ENCODE measurements around the gene PRPS1. TPM values are rescaled to one million over a fixed set of nuclear protein-coding genes. Genes with fewer than 3 reads are reported as not detected.
"Not testable (repeated sequence)": the region's sequence is repeated elsewhere in the genome, so short reads cannot be mapped to it uniquely, and the experiment has no call there.

Gene PRPS1
- total and polyA plus RNA-seq, 2 donors (not counting 1 experiment from before 2014, with no cell fraction given): 17.0 to 104 TPM

GRCh38 chrX:107662824-107663223 lies 34.5 kb downstream of the PRPS1 start:
- Histone ChIP-seq H4K20me1 (ENCODE audit: control insufficient read depth, extremely low read depth, insufficient read depth, low read length) (no peaks in the 10 kb centered on the region), H2AFZ (ENCODE audit: low read length) (no peak overlapping the region)
- TF ChIP-seq CTCF (conservative IDR thresholded peaks at IDR 0.05 in 1 of 2, IDR thresholded peaks at IDR 0.05 in 1 of 2; ENCODE audit: low read depth in 1 of 2, low read length in 2 of 2): no peak

GRCh38 chrX:107666931-107667330 lies 38.6 kb downstream of the PRPS1 start:
- H3K9me3 ChIP-seq (ENCODE audit: control insufficient read depth, insufficient read depth, low read depth, low read length): no peaks in the 10 kb centered on the region
- no peaks in the 10 kb centered on the region for H3K4me1 ChIP-seq (ENCODE audit: control insufficient read depth, extremely low read depth, insufficient read depth, low read length)
- no peak overlapping the region for H3K27ac ChIP-seq (ENCODE audit: insufficient read depth, low read length)
- no peaks in the 10 kb centered on the region for H3K79me2 ChIP-seq (ENCODE audit: control insufficient read depth, insufficient read depth, low read length)
- no peak overlapping the region for H3K9ac ChIP-seq (ENCODE audit: insufficient read depth, low read length)
- no peak overlapping the region for H3K4me2 ChIP-seq (ENCODE audit: extremely low read depth, insufficient read depth, low read length)
- H3K36me3 ChIP-seq (ENCODE audit: control insufficient read depth, insufficient read depth, low read length): no peaks in the 10 kb centered on the region
- H3K27me3 ChIP-seq (ENCODE audit: control insufficient read depth, insufficient read depth, low read length): no peaks in the 10 kb centered on the region
- TF ChIP-seq CTCF (conservative IDR thresholded peaks at IDR 0.05 in 1 of 2, IDR thresholded peaks at IDR 0.05 in 1 of 2; ENCODE audit: low read depth in 1 of 2, low read length in 2 of 2) (no peak), EZH2 (IDR thresholded peaks at IDR 0.05; ENCODE audit: low read length, missing control alignments) (no peak)
- no peak overlapping the region for H3K4me3 ChIP-seq (replicated peaks in 1 of 4; ENCODE audit: control extremely low read depth in 1 of 4, insufficient read depth in 1 of 4, low read depth in 3 of 4, low read length in 4 of 4)
- H4K20me1 ChIP-seq (ENCODE audit: control insufficient read depth, extremely low read depth, insufficient read depth, low read length): no peaks in the 10 kb centered on the region
- no peak for DNase-seq (ENCODE audit: low read depth in 2 of 2)
- no peak overlapping the region for H2AFZ ChIP-seq (ENCODE audit: low read length)

More at GRCh38 chrX:107662824-107663223, 34.5 kb downstream of the PRPS1 start:
- Histone ChIP-seq H3K4me2 (ENCODE audit: extremely low read depth, insufficient read depth, low read length) (no peak overlapping the region), H3K9ac (ENCODE audit: insufficient read depth, low read length) (no peak overlapping the region), H3K4me3 (replicated peaks in 1 of 4; ENCODE audit: control extremely low read depth in 1 of 4, insufficient read depth in 1 of 4, low read depth in 3 of 4, low read length in 4 of 4) (no peak overlapping the region), H3K27ac (ENCODE audit: insufficient read depth, low read length) (no peak overlapping the region), H3K79me2 (ENCODE audit: control insufficient read depth, insufficient read depth, low read length) (no peaks in the 10 kb centered on the region), H3K9me3 (ENCODE audit: control insufficient read depth, insufficient read depth, low read depth, low read length) (no peaks in the 10 kb centered on the region), H3K27me3 (ENCODE audit: control insufficient read depth, insufficient read depth, low read length) (no peaks in the 10 kb centered on the region), H3K4me1 (ENCODE audit: control insufficient read depth, extremely low read depth, insufficient read depth, low read length) (no peaks in the 10 kb centered on the region), H3K36me3 (ENCODE audit: control insufficient read depth, insufficient read depth, low read length) (no peaks in the 10 kb centered on the region)
- DNase-seq (ENCODE audit: low read depth in 2 of 2): no peak

GRCh38 chrX:107667426-107667825 lies 39.1 kb downstream of the PRPS1 start:
- H4K20me1 ChIP-seq (ENCODE audit: control insufficient read depth, extremely low read depth, insufficient read depth, low read length): no peaks in the 10 kb centered on the region
- H3K27me3 ChIP-seq (ENCODE audit: control insufficient read depth, insufficient read depth, low read length): no peaks in the 10 kb centered on the region
- no peaks in the 10 kb centered on the region for H3K36me3 ChIP-seq (ENCODE audit: control insufficient read depth, insufficient read depth, low read length)
- H2AFZ ChIP-seq (ENCODE audit: low read length): no peak overlapping the region
- H3K4me3 ChIP-seq (replicated peaks in 1 of 4; ENCODE audit: control extremely low read depth in 1 of 4, insufficient read depth in 1 of 4, low read depth in 3 of 4, low read length in 4 of 4): no peak overlapping the region
- DNase-seq (ENCODE audit: low read depth in 2 of 2): no peak
- no peaks in the 10 kb centered on the region for H3K4me1 ChIP-seq (ENCODE audit: control insufficient read depth, extremely low read depth, insufficient read depth, low read length)
- TF ChIP-seq EZH2 (IDR thresholded peaks at IDR 0.05; ENCODE audit: low read length, missing control alignments) (no peak), CTCF (conservative IDR thresholded peaks at IDR 0.05 in 1 of 2, IDR thresholded peaks at IDR 0.05 in 1 of 2; ENCODE audit: low read depth in 1 of 2, low read length in 2 of 2) (no peak)
- no peaks in the 10 kb centered on the region for H3K79me2 ChIP-seq (ENCODE audit: control insufficient read depth, insufficient read depth, low read length)
- no peak overlapping the region for H3K9ac ChIP-seq (ENCODE audit: insufficient read depth, low read length)
- no peak overlapping the region for H3K4me2 ChIP-seq (ENCODE audit: extremely low read depth, insufficient read depth, low read length)
- H3K9me3 ChIP-seq (ENCODE audit: control insufficient read depth, insufficient read depth, low read depth, low read length): no peaks in the 10 kb centered on the region
- no peak overlapping the region for H3K27ac ChIP-seq (ENCODE audit: insufficient read depth, low read length)

- DNase-seq (ENCODE audit: low read depth in 2 of 2); H3K27me3 ChIP-seq (ENCODE audit: control insufficient read depth, insufficient read depth, low read length); H2AFZ ChIP-seq (ENCODE audit: low read length); H3K36me3 ChIP-seq (ENCODE audit: control insufficient read depth, insufficient read depth, low read length); H4K20me1 ChIP-seq (ENCODE audit: control insufficient read depth, extremely low read depth, insufficient read depth, low read length); H3K4me3 ChIP-seq (replicated peaks in 1 of 4; ENCODE audit: control extremely low read depth in 1 of 4, insufficient read depth in 1 of 4, low read depth in 3 of 4, low read length in 4 of 4); H3K9me3 ChIP-seq (ENCODE audit: control insufficient read depth, insufficient read depth, low read depth, low read length); H3K4me2 ChIP-seq (ENCODE audit: extremely low read depth, insufficient read depth, low read length); H3K27ac ChIP-seq (ENCODE audit: insufficient read depth, low read length); H3K79me2 ChIP-seq (ENCODE audit: control insufficient read depth, insufficient read depth, low read length); H3K9ac ChIP-seq (ENCODE audit: insufficient read depth, low read length); H3K4me1 ChIP-seq (ENCODE audit: control insufficient read depth, extremely low read depth, insufficient read depth, low read length): not testable (repeated sequence)
These were observed 40.4 kb downstream of the PRPS1 start for GRCh38 chrX:107668710-107669109.

Data from fibroblast of lung (primary cell).